ENCODE results near the gene TMPRSS4.

Gene TMPRSS4

DNA sequence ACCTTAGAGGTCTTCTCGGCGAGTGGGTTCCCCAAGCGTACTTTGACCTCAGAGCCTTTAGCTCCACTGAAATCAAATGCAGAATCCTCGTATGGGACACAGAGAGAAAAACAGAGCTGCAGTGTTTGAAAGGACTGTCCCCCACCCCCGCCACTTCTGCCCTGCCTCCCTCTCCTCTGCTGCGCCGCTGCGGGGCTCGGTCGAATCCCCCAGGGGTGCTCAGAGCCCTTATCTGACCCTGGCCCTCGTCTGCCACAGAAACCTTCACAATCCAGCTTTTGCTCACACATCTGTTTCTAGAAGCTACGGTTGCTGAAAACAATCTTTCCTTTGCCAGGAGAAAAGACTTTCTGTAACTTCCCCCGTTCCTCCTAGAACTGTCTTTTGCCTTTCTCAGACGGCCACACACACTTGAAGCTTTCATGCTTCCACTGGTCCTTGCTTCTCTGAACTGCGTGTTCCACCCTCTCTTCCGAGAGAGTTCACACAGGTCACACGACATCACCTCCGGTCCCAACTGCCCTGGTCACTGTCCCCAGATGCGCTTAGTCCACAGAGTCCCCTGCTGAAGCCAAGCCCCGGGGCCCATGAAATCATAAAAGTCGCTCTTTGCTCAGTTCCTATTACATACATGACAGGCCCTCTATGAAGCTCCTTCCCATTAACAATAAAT, 6.1 kb downstream of the TMPRSS4 start:
- H3K4me3 ChIP-seq (ENCODE audit: low read length) = no peak overlapping the region
- TF ChIP-seq, protein P1, sequence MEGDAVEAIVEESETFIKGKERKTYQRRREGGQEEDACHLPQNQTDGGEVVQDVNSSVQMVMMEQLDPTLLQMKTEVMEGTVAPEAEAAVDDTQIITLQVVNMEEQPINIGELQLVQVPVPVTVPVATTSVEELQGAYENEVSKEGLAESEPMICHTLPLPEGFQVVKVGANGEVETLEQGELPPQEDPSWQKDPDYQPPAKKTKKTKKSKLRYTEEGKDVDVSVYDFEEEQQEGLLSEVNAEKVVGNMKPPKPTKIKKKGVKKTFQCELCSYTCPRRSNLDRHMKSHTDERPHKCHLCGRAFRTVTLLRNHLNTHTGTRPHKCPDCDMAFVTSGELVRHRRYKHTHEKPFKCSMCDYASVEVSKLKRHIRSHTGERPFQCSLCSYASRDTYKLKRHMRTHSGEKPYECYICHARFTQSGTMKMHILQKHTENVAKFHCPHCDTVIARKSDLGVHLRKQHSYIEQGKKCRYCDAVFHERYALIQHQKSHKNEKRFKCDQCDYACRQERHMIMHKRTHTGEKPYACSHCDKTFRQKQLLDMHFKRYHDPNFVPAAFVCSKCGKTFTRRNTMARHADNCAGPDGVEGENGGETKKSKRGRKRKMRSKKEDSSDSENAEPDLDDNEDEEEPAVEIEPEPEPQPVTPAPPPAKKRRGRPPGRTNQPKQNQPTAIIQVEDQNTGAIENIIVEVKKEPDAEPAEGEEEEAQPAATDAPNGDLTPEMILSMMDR (conservative IDR thresholded peaks at IDR 0.05; ENCODE audit: low read length) = no peak
- DNase-seq (ENCODE audit: low read depth) = no peak

DNA sequence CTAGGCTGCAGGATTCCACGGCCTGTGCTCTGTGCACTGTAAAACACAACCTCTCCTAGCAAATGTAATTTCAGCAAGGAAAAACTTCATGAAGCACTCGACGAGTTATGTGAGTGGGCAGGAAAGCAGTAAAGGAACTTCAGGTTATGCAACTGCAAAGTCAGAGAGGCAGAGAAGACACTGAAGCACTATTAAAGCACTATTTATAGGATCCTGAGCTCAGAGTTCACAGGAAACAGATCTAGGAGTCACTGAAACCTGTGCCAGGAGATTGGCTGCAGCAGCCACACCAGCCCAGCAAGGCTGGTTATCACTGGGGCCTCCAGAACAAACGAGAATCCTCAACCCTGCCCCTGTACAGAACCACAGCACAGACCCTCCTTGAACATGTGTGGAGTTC, 7.4 kb downstream of the TMPRSS4 start:
- peak; percentile 2 for DNase-seq (ENCODE audit: low read depth)
- no peak overlapping the region for H3K4me3 ChIP-seq (ENCODE audit: low read length)
- TF ChIP-seq, protein P1 (conservative IDR thresholded peaks at IDR 0.05; ENCODE audit: low read length) = no peak

DNA sequence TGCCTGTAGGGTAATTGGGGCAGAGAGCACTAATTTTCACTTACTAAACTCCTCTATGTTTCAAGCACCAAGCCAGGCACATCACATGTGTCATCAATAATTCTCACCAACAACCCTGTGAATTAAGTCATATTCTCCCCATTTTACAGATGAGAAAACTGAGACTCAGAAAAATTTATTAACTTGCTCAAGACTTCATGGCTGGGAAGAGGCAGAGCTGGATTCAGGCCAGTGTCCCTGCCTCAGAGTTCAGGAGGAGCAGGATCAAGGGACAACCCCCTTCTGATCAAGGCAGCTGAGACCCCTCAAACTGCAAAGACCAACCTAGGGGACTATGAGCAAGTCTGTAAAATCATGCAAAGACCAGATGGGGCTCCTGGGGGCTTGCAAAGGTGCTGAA, 7.8 kb downstream of the TMPRSS4 start:
- DNase-seq (ENCODE audit: low read depth) = no peak
- H3K4me3 ChIP-seq (ENCODE audit: low read length) = no peak overlapping the region
- TF ChIP-seq, protein P1 (conservative IDR thresholded peaks at IDR 0.05; ENCODE audit: low read length) = no peak

DNA sequence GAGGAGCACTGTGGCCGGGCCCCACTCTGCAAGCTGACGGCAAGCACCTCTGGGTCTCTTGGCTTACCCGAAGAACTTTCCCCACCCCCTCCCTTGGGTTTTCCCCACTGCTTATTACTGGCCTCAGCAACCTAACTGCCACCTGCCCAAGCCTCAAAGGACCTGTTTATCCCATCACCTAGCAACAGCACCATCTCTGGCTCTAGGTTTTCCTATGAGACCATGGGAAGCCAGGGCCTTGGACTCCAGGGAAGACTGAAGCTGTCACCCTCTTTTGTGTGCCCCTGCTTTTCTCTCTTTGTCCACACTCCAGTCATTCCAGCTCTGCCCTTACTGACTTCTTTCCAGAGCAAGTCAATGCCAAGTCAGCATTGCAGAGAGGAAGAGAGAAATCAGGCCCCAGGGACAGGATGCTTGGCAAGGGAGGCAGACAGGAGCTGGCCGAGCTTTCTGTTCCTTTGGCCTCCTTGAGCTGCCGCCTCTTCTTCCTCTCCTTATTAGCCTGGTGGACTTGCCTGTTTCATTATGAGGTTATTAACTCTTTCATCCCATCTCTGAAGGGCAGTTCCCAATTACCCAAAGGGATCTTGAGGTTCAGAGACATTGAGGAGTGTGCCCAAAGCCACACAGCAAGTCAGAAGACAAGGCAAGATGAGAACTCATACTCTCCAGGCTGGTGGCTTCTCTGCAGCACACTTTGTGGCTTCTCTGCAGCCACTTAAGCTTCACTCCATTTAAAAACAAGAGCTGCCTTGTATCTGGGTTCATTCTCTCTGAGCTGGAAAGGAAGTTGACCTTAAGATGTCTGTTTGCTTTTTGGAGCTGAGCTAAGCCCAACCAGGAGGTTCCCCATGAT, 10.3 kb downstream of the TMPRSS4 start, which contains the start of gene SMIM35:
TSS of gene SMIM35 (minus strand) at position 51 of the 856 bp plus-strand sequence. CDS start 206 bp downstream, outside the sequence.
- TF ChIP-seq, protein P1 (conservative IDR thresholded peaks at IDR 0.05; ENCODE audit: low read length) = no peak
- no peak within 1 kb of the TSS for H3K4me3 ChIP-seq (ENCODE audit: low read length)
- no peak for DNase-seq (ENCODE audit: low read depth)

DNA sequence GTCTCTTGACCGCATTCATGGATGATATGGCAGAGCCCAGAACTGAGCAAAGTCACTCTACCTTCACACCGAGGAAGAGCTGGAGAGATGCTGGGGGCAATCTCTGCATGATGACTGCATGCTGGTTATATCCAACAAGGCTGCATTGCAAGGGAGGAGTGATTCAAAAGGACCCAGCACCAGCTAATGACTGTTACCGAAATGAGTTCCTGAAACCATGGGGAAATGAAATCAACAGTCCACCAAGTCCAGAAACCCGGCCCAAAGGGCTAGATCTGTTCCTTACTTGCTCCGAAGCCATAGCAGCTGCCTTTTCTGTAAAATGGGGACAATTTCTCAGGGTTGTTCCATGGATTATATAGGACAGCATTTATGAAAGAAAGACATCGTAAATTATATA, 11.1 kb downstream of the TMPRSS4 start:
- no peak overlapping the region for H3K4me3 ChIP-seq (ENCODE audit: low read length)
- TF ChIP-seq, protein P1 (conservative IDR thresholded peaks at IDR 0.05; ENCODE audit: low read length) = no peak
- no peak for DNase-seq (ENCODE audit: low read depth)

DNA sequence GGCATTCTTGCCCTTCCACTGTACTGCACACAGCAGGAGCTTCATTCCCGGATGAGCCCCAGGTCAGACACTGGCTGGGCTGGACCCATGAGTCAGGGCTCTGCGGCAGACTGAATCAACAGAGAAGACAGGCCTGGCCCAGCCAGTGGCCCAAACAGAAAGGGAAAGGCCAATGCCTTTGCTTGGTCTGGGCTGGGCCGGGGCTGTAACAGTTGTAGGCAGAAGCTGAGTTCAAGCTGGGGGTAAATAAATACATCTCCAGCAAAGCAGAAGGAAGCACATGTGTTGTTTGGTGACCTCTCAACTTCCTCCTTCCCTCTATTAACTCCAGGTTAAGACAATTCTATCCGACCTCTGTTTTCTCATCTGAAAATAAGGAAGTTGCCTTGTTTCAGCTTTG, 11.7 kb downstream of the TMPRSS4 start:
- H3K4me3 ChIP-seq (ENCODE audit: low read length) = no peak overlapping the region
- DNase-seq (ENCODE audit: low read depth) = no peak
- TF ChIP-seq, protein P1 (conservative IDR thresholded peaks at IDR 0.05; ENCODE audit: low read length) = no peak
